Right renal pelvis (tissue), 4 donors: ENCODE data around the gene RAB3B. TPM values are rescaled to one million over a fixed set of nuclear protein-coding genes. Genes with fewer than 3 reads are reported as not detected.
A peak's percentile ranks its signal among the peaks of the same experiment; 100 is the strongest.
"Not testable (repeated sequence)": the region's sequence is repeated elsewhere in the genome, so short reads cannot be mapped to it uniquely, and the experiment has no call there.

Experiments used
- DNase-seq, 4 donors: peaks; one replicate each; pipeline ENCODE4 v3.0.0-alpha.2; 2013; ENCODE audit warnings: low read depth in 4 of 4, low spot score in 3 of 4, missing footprints in 1 of 4
- polyA plus RNA-seq, 4 donors: library from polyadenylated mRNA; unstranded; fragments of 120-200 nt; gene quantifications; one replicate each; pipeline ENCODE4 v1.2.1, GENCODE V29; 2013; ENCODE audit not compliant: insufficient read length in 4 of 4

RAB3B gene
- polyA plus RNA-seq, 4 donors = 4.4 to 5.7 (median 4.8) TPM

DNA sequence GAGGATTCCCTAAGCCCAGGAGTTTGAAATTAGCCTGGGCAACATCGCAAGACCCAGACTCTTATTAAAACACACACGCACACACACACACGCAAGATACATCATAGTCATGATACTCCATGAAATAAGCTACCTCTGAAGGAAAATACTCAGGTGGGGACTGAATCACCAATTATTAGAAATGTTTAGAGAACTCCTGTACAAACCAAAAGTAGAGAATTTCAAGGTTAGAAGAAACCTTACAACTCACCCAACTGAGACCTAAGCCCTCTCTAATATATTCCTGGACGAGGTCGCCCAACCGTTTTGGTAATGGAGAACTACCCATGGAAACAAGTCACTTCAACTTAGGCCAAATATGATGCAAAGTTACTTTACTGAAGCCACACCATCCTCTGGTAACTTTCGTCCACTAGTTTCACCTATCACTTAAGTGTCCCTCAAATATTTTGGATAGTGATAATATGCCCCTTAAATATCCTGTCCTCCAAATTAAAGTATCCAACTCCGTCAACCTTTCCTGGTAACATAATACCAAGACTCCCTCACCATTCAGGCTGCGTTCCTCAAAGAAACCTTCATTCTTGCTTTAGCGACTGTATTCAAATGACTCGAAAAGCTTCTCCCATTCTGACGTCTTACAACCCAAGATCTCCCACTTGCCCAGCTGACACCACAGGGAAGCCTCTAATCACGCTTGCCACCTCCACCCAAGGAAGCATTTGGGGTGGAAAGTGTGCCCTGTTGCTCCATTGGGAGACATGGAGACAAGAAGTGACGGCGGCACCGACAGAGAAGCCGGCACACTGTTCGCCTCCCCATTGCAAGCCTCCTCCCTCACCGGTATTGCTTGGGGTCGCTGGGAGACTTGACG, 112.8 kb downstream of the RAB3B start:
- peak in 2 of 4 donors; percentile 8 to 28 for DNase-seq

DNA sequence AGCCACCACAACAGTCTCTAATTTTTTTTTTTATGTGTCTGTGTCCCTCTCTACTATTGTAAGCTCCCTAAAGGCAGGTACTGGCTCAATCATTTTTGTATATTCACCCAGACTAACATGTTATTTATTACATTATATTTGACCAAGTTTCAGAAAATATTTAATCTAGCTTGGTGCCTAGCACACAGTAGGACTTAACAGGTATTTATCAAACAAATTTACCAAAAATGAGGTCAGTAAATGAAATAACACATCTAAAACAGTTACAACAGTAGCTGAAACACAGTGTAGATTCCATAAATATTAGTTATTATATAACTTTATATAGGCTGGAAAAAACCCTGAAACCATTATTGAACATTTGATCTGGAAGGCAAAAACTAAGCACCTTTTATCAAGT, 114.7 kb downstream of the RAB3B start:
- DNase-seq = no peak

DNA sequence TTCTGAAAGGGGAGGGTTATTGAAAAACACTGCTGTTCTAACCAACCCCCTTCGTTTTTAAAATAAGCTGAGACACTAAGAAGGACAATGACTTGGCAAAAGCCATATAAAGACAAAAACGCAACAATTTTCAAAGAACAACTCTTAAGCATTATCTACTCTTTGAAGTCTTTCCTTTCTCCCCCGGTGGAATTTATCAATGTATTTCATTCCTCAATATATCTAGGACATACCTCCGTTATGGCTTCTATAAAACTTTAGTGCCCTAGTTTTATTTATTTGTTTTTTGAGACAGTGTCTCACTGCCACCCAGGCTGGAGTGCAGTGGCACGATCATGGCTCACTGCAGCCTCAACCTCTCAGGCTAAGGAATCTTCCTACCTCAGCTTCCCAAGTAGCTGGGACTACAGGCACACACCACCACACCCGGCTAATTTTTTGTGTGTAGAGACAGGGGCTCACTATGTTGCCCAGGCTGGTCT, 115.2 kb downstream of the RAB3B start:
- no peak for DNase-seq

GRCh38 chr1:51873270-51873669, 117.2 kb downstream of the RAB3B start:
- not testable (repeated sequence) for DNase-seq

- no peak for DNase-seq
Observed at GRCh38 chr1:51871351-51871975, 119.0 kb downstream of the RAB3B start.

- no peak for DNase-seq
Observed at GRCh38 chr1:51870603-51871350, 119.7 kb downstream of the RAB3B start.

- no peak for DNase-seq
Observed at GRCh38 chr1:51867479-51868232, 122.8 kb downstream of the RAB3B start.

GRCh38 chr1:51863384-51863783, 127.1 kb downstream of the RAB3B start:
- DNase-seq = no peak

DNA sequence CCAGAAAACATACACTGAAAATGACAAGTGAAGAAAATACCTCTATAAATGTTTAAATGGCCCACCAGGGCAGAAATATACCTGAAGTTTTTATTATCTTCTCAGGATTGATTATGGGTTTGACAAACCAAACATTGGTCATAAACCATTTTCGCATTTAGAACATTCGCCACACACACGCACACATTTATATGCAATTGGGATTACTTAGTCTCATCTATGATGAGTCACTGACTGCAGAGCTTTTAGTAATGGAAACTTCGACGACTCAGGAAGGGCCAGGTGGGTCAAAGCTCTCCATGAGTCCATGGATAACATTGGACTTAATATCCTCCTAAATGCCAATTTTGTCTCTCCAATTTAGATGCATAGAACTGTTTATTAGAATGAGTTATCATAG, 128.8 kb downstream of the RAB3B start:
- no peak for DNase-seq

DNA sequence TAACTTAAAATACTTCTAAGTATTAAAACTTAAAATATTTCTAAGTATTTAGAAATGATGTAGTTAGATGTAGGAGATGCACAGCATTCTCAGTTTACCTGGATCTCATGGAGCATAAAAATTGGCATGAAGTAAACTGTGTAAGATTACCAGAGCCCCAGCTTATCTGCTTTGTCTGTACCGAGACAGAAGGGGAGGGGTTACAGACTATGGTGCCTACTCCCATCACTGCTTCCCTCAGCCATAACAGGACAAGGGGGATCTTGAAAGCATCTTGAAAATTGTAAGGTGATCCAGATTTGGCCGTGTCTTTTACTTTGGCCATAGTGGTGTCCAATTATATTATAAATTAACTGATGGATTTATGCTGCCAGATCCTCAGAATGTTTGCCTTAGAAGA, 130.8 kb downstream of the RAB3B start:
- DNase-seq = no peak

GRCh38 chr1:51859333-51859732, 131.2 kb downstream of the RAB3B start:
- no peak for DNase-seq

DNA sequence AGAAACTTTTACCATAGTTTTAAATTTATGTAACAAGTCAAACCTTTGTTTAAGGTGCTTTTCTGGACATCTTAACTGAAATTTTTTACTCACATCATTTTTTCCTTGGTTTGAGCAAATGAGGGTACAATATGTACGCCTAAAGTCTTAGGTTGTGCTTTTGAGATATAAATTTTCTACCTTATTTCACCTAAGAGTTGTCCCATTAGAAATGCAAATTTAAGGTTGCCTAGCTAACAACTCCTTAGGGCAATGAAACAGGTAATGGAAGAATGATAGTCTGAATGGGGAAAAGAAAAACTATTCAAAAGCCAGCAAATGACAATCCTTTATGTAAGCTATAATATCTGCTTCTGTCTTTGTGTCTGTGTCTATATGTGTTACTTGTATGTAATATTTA, 131.6 kb downstream of the RAB3B start:
- no peak for DNase-seq

Other genes starting within 250 kb of the RAB3B start
- 100 to 1,000 TPM; 115 to 148 (median 129) TPM for gene NRDC, start 112.0 kb downstream of the RAB3B start, polyA plus RNA-seq
- gene KTI12, start 43.1 kb upstream of the RAB3B start, polyA plus RNA-seq = 1 to 10 TPM; 5.9 to 6.8 (median 6.6) TPM
- 10 to 100 TPM; 63.1 to 83.4 (median 69.9) TPM for gene TXNDC12, start 64.5 kb upstream of the RAB3B start, polyA plus RNA-seq
- gene BTF3L4, start 65.6 kb upstream of the RAB3B start, polyA plus RNA-seq = 10 to 100 TPM; 76.5 to 90.9 (median 86.9) TPM
- 10 to 100 TPM; 31.1 to 39.3 (median 38.3) TPM for gene ZFYVE9, start 151.4 kb upstream of the RAB3B start, polyA plus RNA-seq